Thyroid gland (tissue), 4 donors: ENCODE measurements around the gene RARB.

Experiments used
- CTCF ChIP-seq, 6 experiments: fragments of 200-600 bp in 3 of 6; fragments of 450-650 bp in 3 of 6; sonication (generic) in 3 of 6; IDR thresholded peaks; one replicate each; pipeline ENCODE4 v1.5.1; 2016 to 2019; ENCODE audit warnings: antibody characterized with exemption in 6 of 6, mild to moderate bottlenecking in 2 of 6, inconsistent platforms in 1 of 6, moderate library complexity in 1 of 6
- POLR2A ChIP-seq, 2 donors: fragments of 450-650 bp; IDR thresholded peaks; one replicate each; pipeline ENCODE4 v1.6.1; 2017; ENCODE audit warnings: antibody characterized with exemption in 2 of 2, mild to moderate bottlenecking in 2 of 2, moderate library complexity in 1 of 2

- no peak for TF ChIP-seq CTCF (IDR thresholded peaks at IDR 0.05)
- no peak for TF ChIP-seq POLR2A (IDR thresholded peaks at IDR 0.05)
Measured at GRCh38 chr3:25433106-25433505, 5.0 kb downstream of the RARB start.
